Diencephalon (tissue), 1 donor: ENCODE results near the gene KCTD21. TPM values are rescaled to one million over a fixed set of nuclear protein-coding genes. Genes with fewer than 3 reads are reported as not detected.

Experiments used
- small RNA-seq: library from RNA; depleted of rRNA; stranded (forward); fragments of <200 nt; gene quantifications from one replicate; pipeline ENCODE3, GENCODE V24; 2014
- total RNA-seq: library from RNA; depleted of rRNA; stranded (reverse); fragments of >200 nt; gene quantifications from one replicate; pipeline ENCODE4 v1.2.3, GENCODE V29; 2014

Gene KCTD21
- total RNA-seq = 8.3 TPM

GRCh38 chr11:78188286-78189173 lies at the start of gene KCTD21, which contains the start of gene USP35:
Gene KCTD21 (minus strand): TSS chr11:78188626. CDS start chr11:78174554, 14,072 bp downstream.
Gene USP35 (plus strand): TSS chr11:78188919. CDS start chr11:78196246, 7,327 bp downstream.

GRCh38 chr11:78139422-78140391 lies 48.7 kb downstream of the KCTD21 start, which contains the start of gene ALG8:
Gene ALG8 (minus strand): TSS chr11:78139626. CDS start chr11:78139588, 38 bp downstream.

Small RNA genes within 50 kb of the gene (small RNA-seq; reads per million reads assigned to genes)
- gene RNU6-126P = not detected

Other genes with a start within 250 kb of the KCTD21 start
- gene INTS4, start 194.0 kb downstream of the KCTD21 start, total RNA-seq = 48.4 TPM
- 1.8 TPM for gene KCTD14, start 165.3 kb downstream of the KCTD21 start, total RNA-seq
- not detected for gene THRSP, start 124.8 kb downstream of the KCTD21 start, total RNA-seq
- gene NDUFC2, start 108.8 kb downstream of the KCTD21 start, total RNA-seq = 147 TPM
- 42.0 TPM for gene ALG8, start 49.0 kb downstream of the KCTD21 start, total RNA-seq
- 15.5 TPM for gene USP35, start 293 bp upstream of the KCTD21 start, total RNA-seq
- gene GAB2, start 229.2 kb upstream of the KCTD21 start, total RNA-seq = 23.1 TPM